Measurements from ENCODE around the gene CPLX4.

- no peak for TF ChIP-seq ZFP37 (tag by site-specific recombination; IDR thresholded peaks at IDR 0.05)
- TF ChIP-seq ZNF398 (tag by site-specific recombination; IDR thresholded peaks at IDR 0.05) = no peak
- TF ChIP-seq, protein P1, sequence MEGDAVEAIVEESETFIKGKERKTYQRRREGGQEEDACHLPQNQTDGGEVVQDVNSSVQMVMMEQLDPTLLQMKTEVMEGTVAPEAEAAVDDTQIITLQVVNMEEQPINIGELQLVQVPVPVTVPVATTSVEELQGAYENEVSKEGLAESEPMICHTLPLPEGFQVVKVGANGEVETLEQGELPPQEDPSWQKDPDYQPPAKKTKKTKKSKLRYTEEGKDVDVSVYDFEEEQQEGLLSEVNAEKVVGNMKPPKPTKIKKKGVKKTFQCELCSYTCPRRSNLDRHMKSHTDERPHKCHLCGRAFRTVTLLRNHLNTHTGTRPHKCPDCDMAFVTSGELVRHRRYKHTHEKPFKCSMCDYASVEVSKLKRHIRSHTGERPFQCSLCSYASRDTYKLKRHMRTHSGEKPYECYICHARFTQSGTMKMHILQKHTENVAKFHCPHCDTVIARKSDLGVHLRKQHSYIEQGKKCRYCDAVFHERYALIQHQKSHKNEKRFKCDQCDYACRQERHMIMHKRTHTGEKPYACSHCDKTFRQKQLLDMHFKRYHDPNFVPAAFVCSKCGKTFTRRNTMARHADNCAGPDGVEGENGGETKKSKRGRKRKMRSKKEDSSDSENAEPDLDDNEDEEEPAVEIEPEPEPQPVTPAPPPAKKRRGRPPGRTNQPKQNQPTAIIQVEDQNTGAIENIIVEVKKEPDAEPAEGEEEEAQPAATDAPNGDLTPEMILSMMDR (tag by site-specific recombination; IDR thresholded peaks at IDR 0.05) = no peak
- no peak for TF ChIP-seq HOXA7 (CRISPR knock-in tag; IDR thresholded peaks at IDR 0.05; ENCODE audit: borderline replicate concordance)
- TF ChIP-seq ZNF138 (tag by site-specific recombination; IDR thresholded peaks at IDR 0.05; ENCODE audit: borderline replicate concordance) = no peak
- TF ChIP-seq ZNF140 (tag by site-specific recombination; IDR thresholded peaks at IDR 0.05) = no peak
Observed at GRCh38 chr18:59264121-59264571, 54.3 kb downstream of the CPLX4 start.
